Smooth muscle cell (in vitro differentiated cells): ENCODE results near the gene ACOT9. TPM values are rescaled to one million over a fixed set of nuclear protein-coding genes. Genes with fewer than 3 reads are reported as not detected.
"Not testable (repeated sequence)": the region's sequence is repeated elsewhere in the genome, so short reads cannot be mapped to it uniquely, and the experiment has no call there.

ENCODE experiments used
- DNase-seq: peaks from one replicate; lab custom pipeline; 2025; ENCODE audit not compliant: unreplicated experiment; lab: John Stamatoyannopoulos, UW
- H2AFZ ChIP-seq: fragments of 200-600 bp; sonication (generic); 2 replicates; pipeline ENCODE4 v1.6.0; 2016; ENCODE audit warnings: antibody characterized with exemption, low read depth, mild to moderate bottlenecking
- H3F3A ChIP-seq: fragments of 200-600 bp; sonication (generic); 2 replicates; pipeline ENCODE4 v1.6.0; 2017; ENCODE audit warnings: antibody characterized with exemption, low read depth
- H3K27ac ChIP-seq: fragments of 200-600 bp; sonication (generic); 2 replicates; pipeline ENCODE4 v1.5.1; 2016; ENCODE audit warnings: low read depth, mild to moderate bottlenecking
- H3K27me3 ChIP-seq: fragments of 200-600 bp; sonication (generic); 2 replicates; pipeline ENCODE4 v1.6.1; 2016; ENCODE audit warnings: low read depth, mild to moderate bottlenecking
- H3K36me3 ChIP-seq: fragments of 200-600 bp; sonication (generic); 2 replicates; pipeline ENCODE4 v1.5.1; 2016; ENCODE audit warnings: low read depth
- H3K4me1 ChIP-seq: fragments of 200-600 bp; sonication (generic); 2 replicates; pipeline ENCODE4 v1.5.1; 2016; ENCODE audit warnings: low read depth
- H3K4me2 ChIP-seq: fragments of 200-600 bp; sonication (generic); 2 replicates; pipeline ENCODE4 v1.6.0; 2016; ENCODE audit warnings: mild to moderate bottlenecking
- H3K4me3 ChIP-seq: fragments of 200-600 bp; sonication (generic); 2 replicates; pipeline ENCODE4 v1.5.1; 2016; ENCODE audit warnings: mild to moderate bottlenecking
- H3K79me2 ChIP-seq: fragments of 200-600 bp; sonication (generic); 2 replicates; pipeline ENCODE4 v1.6.0; 2016; ENCODE audit warnings: low read depth, mild to moderate bottlenecking
- H3K9ac ChIP-seq: fragments of 200-600 bp; sonication (generic); 2 replicates; pipeline ENCODE4 v1.6.0; 2016; ENCODE audit warnings: low read depth
- H3K9me3 ChIP-seq: fragments of 200-600 bp; sonication (generic); replicated peaks from 2 replicates; pipeline ENCODE4 v1.5.1; 2016; ENCODE audit warnings: low read depth
- H4K20me1 ChIP-seq: fragments of 200-600 bp; sonication (generic); 2 replicates; pipeline ENCODE4 v1.6.0; 2016; ENCODE audit warnings: low read depth
- CTCF ChIP-seq: fragments of 200-600 bp; sonication (generic); IDR thresholded peaks from 2 replicates; pipeline ENCODE4 v1.5.1; 2017; ENCODE audit warnings: borderline replicate concordance, mild to moderate bottlenecking, antibody characterized with exemption; ENCODE audit not compliant: insufficient read depth, poor library complexity, severe bottlenecking
- whole genome bisulfite sequencing: methylation state at CpG from one replicate; pipeline ENCODE4 v1.1.7; 2016; ENCODE audit warnings: low lambda C conversion rate; 5-methylcytosine and 5-hydroxymethylcytosine counted together
- polyA plus RNA-seq: library from polyadenylated mRNA; unstranded; fragments of >200 nt; fragmentation: Nextera tagmentation; extraction: Ambion mirVana; gene quantifications from 2 replicates; pipeline ENCODE4 v1.2.1, GENCODE V29; 2016
- total RNA-seq: library from RNA; depleted of rRNA; stranded (reverse); fragments of >200 nt; gene quantifications from 2 replicates; pipeline ENCODE4 v1.2.3, GENCODE V29; 2014

The ACOT9 gene
- total and polyA plus RNA-seq, 2 experiments from 2014 or later = 55.4 to 73.2 TPM

DNA sequence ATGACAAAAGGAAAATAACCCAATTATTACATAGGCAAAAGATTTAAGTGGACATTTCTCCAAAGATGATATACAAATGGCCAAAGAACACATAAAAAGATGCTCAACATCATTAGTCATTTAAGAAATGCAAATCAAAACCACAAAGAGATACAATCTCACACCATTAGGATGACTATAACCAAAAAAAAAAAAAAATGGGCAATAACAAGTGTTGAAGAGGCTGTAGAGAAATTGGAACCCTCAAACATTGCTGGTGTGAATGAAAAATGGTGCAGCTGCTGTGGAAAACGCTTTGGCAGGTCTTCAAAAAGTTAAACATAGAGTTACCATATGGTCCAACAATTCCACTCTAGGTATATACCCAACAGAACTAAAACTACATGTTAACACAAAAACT is 81.4 kb downstream of the ACOT9 start:
- H3K27me3 ChIP-seq = no peaks in the 10 kb centered on the region
- no peaks in the 10 kb centered on the region for H3K79me2 ChIP-seq
- H2AFZ ChIP-seq = no peak overlapping the region
- H3K9ac ChIP-seq = no peak overlapping the region
- no peak overlapping the region for H3K27ac ChIP-seq
- 83% methylated on average over 1 of the region's 1 CpG for WGBS
- H3F3A ChIP-seq = peaks cover under 1% of the 10 kb centered on the region
- no peaks in the 10 kb centered on the region for H3K9me3 ChIP-seq
- no peaks in the 10 kb centered on the region for H4K20me1 ChIP-seq
- no peak for DNase-seq
- TF ChIP-seq CTCF = no peak
- no peak overlapping the region for H3K4me3 ChIP-seq
- H3K4me1 ChIP-seq = peaks cover 2% of the 10 kb centered on the region
- H3K4me2 ChIP-seq = no peak overlapping the region
- H3K36me3 ChIP-seq = no peaks in the 10 kb centered on the region

DNA sequence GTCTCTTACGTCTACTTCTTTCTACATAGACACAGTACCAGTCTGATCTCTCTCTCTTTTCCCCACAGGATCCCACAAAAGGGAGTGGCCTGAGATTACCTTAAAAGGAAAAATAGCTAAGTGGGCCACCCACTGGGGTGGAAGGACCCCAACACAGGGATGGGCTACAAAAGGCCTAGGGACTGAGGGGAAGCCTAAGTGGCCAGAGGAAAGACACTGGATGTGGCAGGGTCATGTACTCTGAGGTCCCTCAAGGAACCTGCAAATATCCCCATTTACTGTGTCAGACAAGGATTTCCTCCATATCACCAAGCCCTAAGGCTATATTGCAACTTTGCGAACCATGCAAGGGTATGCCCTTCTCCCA is 82.3 kb downstream of the ACOT9 start:
- Histone ChIP-seq H3K4me2 (no peak overlapping the region), H2AFZ (no peak overlapping the region), H3F3A (no peaks in the 10 kb centered on the region), H3K79me2 (no peaks in the 10 kb centered on the region), H3K27ac (no peak overlapping the region), H3K9ac (no peak overlapping the region), H3K36me3 (no peaks in the 10 kb centered on the region), H3K27me3 (no peaks in the 10 kb centered on the region), H3K4me3 (no peak overlapping the region), H3K4me1 (no peaks in the 10 kb centered on the region), H4K20me1 (no peaks in the 10 kb centered on the region), H3K9me3 (no peaks in the 10 kb centered on the region)
- TF ChIP-seq CTCF = no peak
- no peak for DNase-seq
- WGBS = 95% methylated on average over 2 of the region's 2 CpGs

- H3F3A ChIP-seq, H3K79me2 ChIP-seq, H3K4me2 ChIP-seq, H3K27ac ChIP-seq, H3K27me3 ChIP-seq, H3K4me1 ChIP-seq, H3K36me3 ChIP-seq, H4K20me1 ChIP-seq, DNase-seq, H3K4me3 ChIP-seq, H3K9ac ChIP-seq, H2AFZ ChIP-seq, H3K9me3 ChIP-seq: not testable (repeated sequence)
- WGBS = 15% methylated on average over 8 of the region's 8 CpGs
Observed at GRCh38 chrX:23660083-23660765, 82.9 kb downstream of the ACOT9 start.

DNA sequence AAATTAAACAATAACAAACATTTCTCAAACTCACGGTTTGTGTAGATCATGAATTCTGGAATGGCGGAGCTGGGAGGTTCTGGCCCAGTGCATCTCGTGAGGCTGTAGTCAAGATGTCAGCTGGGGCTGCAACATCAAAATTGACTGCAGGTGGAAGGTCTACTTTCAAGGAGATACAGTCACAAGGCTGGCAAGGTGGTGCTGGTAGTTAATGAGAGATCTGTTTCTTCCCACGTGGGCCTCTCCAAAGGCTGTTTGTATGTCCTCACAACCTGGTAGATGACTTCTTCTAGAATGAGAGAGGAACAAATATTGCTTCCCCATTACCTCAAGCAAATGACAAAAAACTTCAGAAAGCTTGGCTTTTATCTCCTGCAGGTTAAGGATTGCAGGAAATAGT is 83.7 kb downstream of the ACOT9 start:
- 75% methylated on average over 4 of the region's 4 CpGs for WGBS
- H3K27ac ChIP-seq = no peak overlapping the region
- TF ChIP-seq CTCF = no peak

More for the DNA sequence above, 83.7 kb downstream of the ACOT9 start:
- H2AFZ ChIP-seq = no peak overlapping the region
- H3K4me3 ChIP-seq = no peak overlapping the region
- no peaks in the 10 kb centered on the region for H3K79me2 ChIP-seq
- no peaks in the 10 kb centered on the region for H4K20me1 ChIP-seq
- H3K36me3 ChIP-seq = no peaks in the 10 kb centered on the region
- no peaks in the 10 kb centered on the region for H3K4me1 ChIP-seq
- H3K4me2 ChIP-seq = no peak overlapping the region
- DNase-seq = no peak
- H3F3A ChIP-seq = no peaks in the 10 kb centered on the region
- no peaks in the 10 kb centered on the region for H3K27me3 ChIP-seq
- H3K9ac ChIP-seq = no peak overlapping the region
- no peaks in the 10 kb centered on the region for H3K9me3 ChIP-seq
